Mesenchymal stem cell (in vitro differentiated cells and primary cell): ENCODE results near the gene FRMD4B.

Experiments used
- DNase-seq: peaks from one replicate; pipeline ENCODE4 v3.0.0-alpha.2; 2013
- H2AFZ ChIP-seq: one replicate; pipeline ENCODE4 v1.6.1; 2013; ENCODE audit warnings: low read depth, mild to moderate bottlenecking, control low read depth, inconsistent platforms, low read length, moderate library complexity
- H2AK5ac ChIP-seq: 2 replicates; pipeline ENCODE4 v1.6.1; 2013; ENCODE audit warnings: low read length, moderate library complexity, mild to moderate bottlenecking, inconsistent platforms; ENCODE audit not compliant: severe bottlenecking
- H2BK120ac ChIP-seq: one replicate; pipeline ENCODE4 v1.6.1; 2013; ENCODE audit warnings: low read depth, mild to moderate bottlenecking, inconsistent platforms, low read length, moderate library complexity
- H2BK12ac ChIP-seq, 2 experiments: one replicate each; pipeline ENCODE4 v1.6.1; 2013; ENCODE audit warnings: inconsistent platforms in 2 of 2, low read length in 2 of 2, mild to moderate bottlenecking in 2 of 2, moderate library complexity in 2 of 2, control low read depth in 1 of 2
- H2BK15ac ChIP-seq: one replicate; pipeline ENCODE4 v1.6.1; 2013; ENCODE audit warnings: mild to moderate bottlenecking, low read depth, inconsistent platforms; ENCODE audit not compliant: poor library complexity, severe bottlenecking
- H2BK5ac ChIP-seq: 2 replicates; pipeline ENCODE4 v1.6.1; 2013; ENCODE audit warnings: low read depth, mild to moderate bottlenecking, low read length, control low read depth, inconsistent platforms; ENCODE audit not compliant: poor library complexity, severe bottlenecking
- H3K14ac ChIP-seq, 2 experiments: one replicate each; pipeline ENCODE4 v1.6.1; 2013; ENCODE audit warnings: inconsistent platforms in 2 of 2, low read length in 2 of 2, control low read depth in 1 of 2, mild to moderate bottlenecking in 1 of 2, moderate library complexity in 1 of 2
- H3K18ac ChIP-seq, 2 experiments: one replicate each; pipeline ENCODE4 v1.6.1; 2013; ENCODE audit warnings: inconsistent platforms in 2 of 2, low read length in 2 of 2, control low read depth in 1 of 2, low read depth in 1 of 2, mild to moderate bottlenecking in 1 of 2
- H3K23ac ChIP-seq, 2 experiments: one replicate each; pipeline ENCODE4 v1.6.1; 2013; ENCODE audit warnings: inconsistent platforms in 2 of 2, low read length in 2 of 2, mild to moderate bottlenecking in 2 of 2, moderate library complexity in 2 of 2, control low read depth in 1 of 2
- H3K27ac ChIP-seq: 2 replicates; pipeline ENCODE4 v1.5.1; 2013; ENCODE audit warnings: mild to moderate bottlenecking, moderate library complexity, low read length, control low read depth, inconsistent platforms; ENCODE audit not compliant: poor library complexity, severe bottlenecking
- H3K27me3 ChIP-seq, 2 experiments: 2 replicates each; pipeline versions ENCODE4 v1.6.1 to v1.7.0; 2013; ENCODE audit warnings: low read length in 2 of 2, mild to moderate bottlenecking in 2 of 2, moderate library complexity in 2 of 2, control low read depth in 1 of 2, inconsistent platforms in 1 of 2; ENCODE audit not compliant: control insufficient read depth in 1 of 2, insufficient read depth in 1 of 2
- H3K36me3 ChIP-seq, 2 experiments: 2 replicates each; pipeline versions ENCODE4 v1.6.1 to v1.7.0; 2013; ENCODE audit warnings: low read length in 2 of 2, control low read depth in 1 of 2, inconsistent platforms in 1 of 2, low read depth in 1 of 2, mild to moderate bottlenecking in 1 of 2; ENCODE audit not compliant: insufficient read depth in 2 of 2, control insufficient read depth in 1 of 2
- H3K4ac ChIP-seq, 2 experiments: one replicate each; pipeline ENCODE4 v1.6.1; 2013; ENCODE audit warnings: inconsistent platforms in 2 of 2, low read length in 2 of 2, mild to moderate bottlenecking in 2 of 2, moderate library complexity in 2 of 2, control low read depth in 1 of 2, low read depth in 1 of 2
- H3K4me1 ChIP-seq: 2 replicates; pipeline ENCODE4 v1.6.1; 2013; ENCODE audit warnings: low read depth, low read length, control low read depth; ENCODE audit not compliant: control insufficient read depth, insufficient read depth
- H3K4me2 ChIP-seq: 2 replicates; pipeline ENCODE4 v1.6.1; 2013; ENCODE audit warnings: low read length, mild to moderate bottlenecking, inconsistent platforms; ENCODE audit not compliant: poor library complexity, severe bottlenecking
- H3K4me3 ChIP-seq, 2 experiments: 2 replicates each; pipeline versions ENCODE4 v1.5.1 to v1.7.0; 2013; ENCODE audit warnings: low read length in 2 of 2, mild to moderate bottlenecking in 2 of 2, control low read depth in 1 of 2, low read depth in 1 of 2; ENCODE audit not compliant: insufficient read depth in 1 of 2
- H3K79me1 ChIP-seq: replicated peaks from 2 replicates; pipeline ENCODE4 v1.6.1; 2013; ENCODE audit warnings: mild to moderate bottlenecking, control low read depth, low read length, inconsistent platforms; ENCODE audit not compliant: poor library complexity, severe bottlenecking
- H3K9ac ChIP-seq: 2 replicates; pipeline ENCODE4 v1.7.0; 2013; ENCODE audit warnings: mild to moderate bottlenecking, low read length, moderate library complexity
- H3K9me3 ChIP-seq: 2 replicates; pipeline ENCODE4 v1.7.0; 2013; ENCODE audit warnings: mild to moderate bottlenecking, low read length; ENCODE audit not compliant: control insufficient read depth
- H4K8ac ChIP-seq: one replicate; pipeline ENCODE4 v1.6.1; 2013; ENCODE audit warnings: inconsistent platforms, mild to moderate bottlenecking, low read length, moderate library complexity
- H4K91ac ChIP-seq: one replicate; pipeline ENCODE4 v1.6.1; 2013; ENCODE audit warnings: mild to moderate bottlenecking, low read length, inconsistent platforms
- WGBS: methylation state at CpG from one replicate; pipeline ENCODE4 v1.1.7; 2013; ENCODE audit warnings: mixed read lengths; 5-methylcytosine and 5-hydroxymethylcytosine counted together

Gene FRMD4B

GRCh38 chr3:69241769-69242168 lies 144.1 kb downstream of the FRMD4B start:
- no peak overlapping the region for H2BK15ac ChIP-seq
- H3K9me3 ChIP-seq: no peaks in the 10 kb centered on the region
- no peak overlapping the region for H2BK5ac ChIP-seq
- H2AFZ ChIP-seq: no peak overlapping the region
- no peak overlapping the region for H3K9ac ChIP-seq
- peak overlapping the region in 1 of 2 experiments; percentile 54 for H3K18ac ChIP-seq
- H3K4me1 ChIP-seq: peaks cover 23% of the 10 kb centered on the region
- H2BK12ac ChIP-seq: no peak overlapping the region
- no peak overlapping the region for H3K4me2 ChIP-seq
- no peak overlapping the region for H3K23ac ChIP-seq
- no peak overlapping the region for H3K27ac ChIP-seq
- no peak for DNase-seq
- no peaks in the 10 kb centered on the region for H3K27me3 ChIP-seq
- H3K36me3 ChIP-seq: no peaks in the 10 kb centered on the region
- H2AK5ac ChIP-seq: peak overlapping the region; percentile 49
- H4K91ac ChIP-seq: no peak overlapping the region
- H3K14ac ChIP-seq: no peak overlapping the region
- H2BK120ac ChIP-seq: peak overlapping the region; percentile 61
- peaks cover 22% of the 10 kb centered on the region for H3K79me1 ChIP-seq
- H3K4me3 ChIP-seq: no peak overlapping the region
- WGBS: 91% methylated on average over 4 of the region's 4 CpGs
- H3K4ac ChIP-seq: no peak overlapping the region
- H4K8ac ChIP-seq: no peak overlapping the region

- peak overlapping the region in 1 of 2 experiments; percentile 46 for H2BK12ac ChIP-seq
- H3K9ac ChIP-seq: no peak overlapping the region
- peak overlapping the region in 1 of 2 experiments; percentile 77 for H3K18ac ChIP-seq
- H3K4ac ChIP-seq: no peak overlapping the region
- H3K14ac ChIP-seq: no peak overlapping the region
- no peak overlapping the region for H4K91ac ChIP-seq
- H3K27me3 ChIP-seq: no peaks in the 10 kb centered on the region
- peaks cover 22% of the 10 kb centered on the region for H3K4me1 ChIP-seq
- H3K27ac ChIP-seq: peak overlapping the region; percentile 41
- H2BK120ac ChIP-seq: no peak overlapping the region
- no peak overlapping the region for H3K23ac ChIP-seq
- peaks cover 21% of the 10 kb centered on the region for H3K79me1 ChIP-seq
- no peak overlapping the region for H2BK15ac ChIP-seq
- H2AFZ ChIP-seq: no peak overlapping the region
- no peaks in the 10 kb centered on the region for H3K9me3 ChIP-seq
- peak; percentile 39 for DNase-seq
- 79% methylated on average over 8 of the region's 10 CpGs for WGBS
- H4K8ac ChIP-seq: no peak overlapping the region
- no peaks in the 10 kb centered on the region for H3K36me3 ChIP-seq
- H2BK5ac ChIP-seq: no peak overlapping the region
- no peak overlapping the region for H3K4me2 ChIP-seq
- H2AK5ac ChIP-seq: no peak overlapping the region
- H3K4me3 ChIP-seq: no peak overlapping the region
Measured at GRCh38 chr3:69240651-69241568, 145.0 kb downstream of the FRMD4B start.

GRCh38 chr3:69239063-69239462 lies 146.8 kb downstream of the FRMD4B start:
- no peak overlapping the region for H2BK5ac ChIP-seq
- H3K23ac ChIP-seq: no peak overlapping the region
- no peak overlapping the region for H2AFZ ChIP-seq
- H3K4me2 ChIP-seq: no peak overlapping the region
- H3K27me3 ChIP-seq: no peaks in the 10 kb centered on the region
- peaks cover 13% of the 10 kb centered on the region for H3K4me1 ChIP-seq
- H3K18ac ChIP-seq: no peak overlapping the region
- no peaks in the 10 kb centered on the region for H3K36me3 ChIP-seq
- H3K9me3 ChIP-seq: no peaks in the 10 kb centered on the region
- H2BK120ac ChIP-seq: no peak overlapping the region
- no peak overlapping the region for H2BK12ac ChIP-seq
- DNase-seq: no peak
- WGBS: 100% methylated on average over 1 of the region's 1 CpG
- no peak overlapping the region for H3K14ac ChIP-seq
- H2BK15ac ChIP-seq: no peak overlapping the region
- H4K91ac ChIP-seq: no peak overlapping the region
- no peak overlapping the region for H3K4me3 ChIP-seq
- peak overlapping the region; percentile 75 for H2AK5ac ChIP-seq
- no peak overlapping the region for H3K4ac ChIP-seq
- peaks cover 19% of the 10 kb centered on the region for H3K79me1 ChIP-seq
- H3K27ac ChIP-seq: no peak overlapping the region
- no peak overlapping the region for H4K8ac ChIP-seq
- H3K9ac ChIP-seq: no peak overlapping the region

- no peak overlapping the region for H3K14ac ChIP-seq
- peak overlapping the region; percentile 29 for H3K4me2 ChIP-seq
- no peak for DNase-seq
- no peak overlapping the region for H3K4me3 ChIP-seq
- H3K79me1 ChIP-seq: peaks cover 21% of the 10 kb centered on the region
- H2AFZ ChIP-seq: no peak overlapping the region
- H3K4me1 ChIP-seq: peaks cover 14% of the 10 kb centered on the region
- H3K9me3 ChIP-seq: no peaks in the 10 kb centered on the region
- peak overlapping the region; percentile 54 for H2AK5ac ChIP-seq
- no peaks in the 10 kb centered on the region for H3K36me3 ChIP-seq
- WGBS: 32% methylated on average over 4 of the region's 8 CpGs
- H2BK15ac ChIP-seq: no peak overlapping the region
- H3K18ac ChIP-seq: peak overlapping the region in 1 of 2 experiments; percentile 4
- H3K9ac ChIP-seq: no peak overlapping the region
- H4K8ac ChIP-seq: no peak overlapping the region
- H4K91ac ChIP-seq: no peak overlapping the region
- H3K27me3 ChIP-seq: no peaks in the 10 kb centered on the region
- H2BK5ac ChIP-seq: no peak overlapping the region
- H3K27ac ChIP-seq: no peak overlapping the region
- no peak overlapping the region for H2BK12ac ChIP-seq
- H2BK120ac ChIP-seq: no peak overlapping the region
- no peak overlapping the region for H3K23ac ChIP-seq
- H3K4ac ChIP-seq: peak overlapping the region in 1 of 2 experiments; percentile 19
Measured at GRCh38 chr3:69236812-69237707, 148.8 kb downstream of the FRMD4B start.
